ENCODE data around the gene GSTM2.
"Not testable (repeated sequence)": the region's sequence is repeated elsewhere in the genome, so short reads cannot be mapped to it uniquely, and the experiment has no call there.

GSTM2 gene

GRCh38 chr1:109664671-109665070 lies 3.2 kb upstream of the GSTM2 start:
- TF ChIP-seq CTCF (IDR thresholded peaks at IDR 0.05; ENCODE audit: control insufficient read depth, insufficient read depth, low read depth, low read length, missing control alignments), result no peak
- DNase-seq (ENCODE audit: low read depth), result no peak

GRCh38 chr1:109668123-109668775 lies 392 bp downstream of the GSTM2 start:
- no peak for TF ChIP-seq CTCF (IDR thresholded peaks at IDR 0.05; ENCODE audit: control insufficient read depth, insufficient read depth, low read depth, low read length, missing control alignments)
- DNase-seq (ENCODE audit: low read depth), result no peak
- H3K4me3 ChIP-seq (ENCODE audit: control insufficient read depth, low read depth, low read length), result peak overlapping the region; percentile 64

More at GRCh38 chr1:109664671-109665070, 3.2 kb upstream of the GSTM2 start:
- H3K4me3 ChIP-seq (ENCODE audit: control insufficient read depth, low read depth, low read length), result no peak overlapping the region

GRCh38 chr1:109669246-109669948 lies 1.5 kb downstream of the GSTM2 start:
- no peak for DNase-seq (ENCODE audit: low read depth)
- H3K4me3 ChIP-seq (ENCODE audit: control insufficient read depth, low read depth, low read length), result no peak overlapping the region; the same call in 1 of the 2 replicates
- TF ChIP-seq CTCF (IDR thresholded peaks at IDR 0.05; ENCODE audit: control insufficient read depth, insufficient read depth, low read depth, low read length, missing control alignments), result no peak

- DNase-seq (ENCODE audit: low read depth); H3K4me3 ChIP-seq (ENCODE audit: control insufficient read depth, low read depth, low read length): not testable (repeated sequence)
Measured at GRCh38 chr1:109669949-109670302, 2.1 kb downstream of the GSTM2 start.

GRCh38 chr1:109671067-109671466 lies 3.2 kb downstream of the GSTM2 start:
- DNase-seq (ENCODE audit: low read depth), result no peak
- no peak for TF ChIP-seq CTCF (IDR thresholded peaks at IDR 0.05; ENCODE audit: control insufficient read depth, insufficient read depth, low read depth, low read length, missing control alignments)
- H3K4me3 ChIP-seq (ENCODE audit: control insufficient read depth, low read depth, low read length), result no peak overlapping the region

- not testable (repeated sequence) for H3K4me3 ChIP-seq (ENCODE audit: control insufficient read depth, low read depth, low read length); DNase-seq (ENCODE audit: low read depth)
Measured at GRCh38 chr1:109673861-109674260, 6.0 kb downstream of the GSTM2 start.

GRCh38 chr1:109676683-109677381 lies 9.0 kb downstream of the GSTM2 start:
- H3K4me3 ChIP-seq (ENCODE audit: control insufficient read depth, low read depth, low read length), result not testable (repeated sequence)
- DNase-seq (ENCODE audit: low read depth), result peak; percentile 23

GRCh38 chr1:109677459-109677858 lies 9.6 kb downstream of the GSTM2 start:
- no peak for TF ChIP-seq CTCF (IDR thresholded peaks at IDR 0.05; ENCODE audit: control insufficient read depth, insufficient read depth, low read depth, low read length, missing control alignments)
- H3K4me3 ChIP-seq (ENCODE audit: control insufficient read depth, low read depth, low read length), result no peak overlapping the region
- no peak for DNase-seq (ENCODE audit: low read depth)

- DNase-seq (ENCODE audit: low read depth); H3K4me3 ChIP-seq (ENCODE audit: control insufficient read depth, low read depth, low read length): not testable (repeated sequence)
Measured at GRCh38 chr1:109678637-109679036, 10.8 kb downstream of the GSTM2 start.

- not testable (repeated sequence) for DNase-seq (ENCODE audit: low read depth); H3K4me3 ChIP-seq (ENCODE audit: control insufficient read depth, low read depth, low read length)
Measured at GRCh38 chr1:109684777-109685176, 16.9 kb downstream of the GSTM2 start.

- H3K4me3 ChIP-seq (ENCODE audit: control insufficient read depth, low read depth, low read length); DNase-seq (ENCODE audit: low read depth): not testable (repeated sequence)
Measured at GRCh38 chr1:109685399-109685798, 17.5 kb downstream of the GSTM2 start.

GRCh38 chr1:109685890-109686289 lies 18.0 kb downstream of the GSTM2 start:
- H3K4me3 ChIP-seq (ENCODE audit: control insufficient read depth, low read depth, low read length); DNase-seq (ENCODE audit: low read depth): not testable (repeated sequence)

Data from AG09309 (cell line).